GM12878 (cell line): ENCODE results near the gene MAPKAPK2. TPM values are rescaled to one million over a fixed set of nuclear protein-coding genes. Genes with fewer than 3 reads are reported as not detected.

Source experiments
- ATAC-seq: fragments of 200-7000 bp; cut with Tn5 transposase; 3 replicates; pipeline ENCODE4 v1.9.1; 2020; ENCODE audit warnings: mild to moderate bottlenecking, moderate library complexity
- BruUV-seq: library from RNA; stranded (reverse); fragments of 400-500 nt; replicated peaks from 2 replicates; lab custom pipeline; 2021; lab: Mats Ljungman, UMichigan
- CTCF ChIA-PET: fragments of 300-600 bp; sonication (Branson Sonifier 250); formaldehyde crosslinking; extraction: SDS; loops from one replicate; lab custom pipeline; 2021; ENCODE audit warnings: inconsistent platforms; lab: Yijun Ruan, JAX
- POLR2A ChIA-PET: fragments of 350-600 bp; formaldehyde crosslinking; extraction: SDS; loops from one replicate; lab custom pipeline; 2021; ENCODE audit warnings: inconsistent platforms; lab: Charles Lee
- RAD21 ChIA-PET: fragments of 300-600 bp; sonication (Branson Sonifier 250); formaldehyde crosslinking; loops from one replicate; lab custom pipeline; 2023; ENCODE audit warnings: antibody characterized with exemption; ENCODE audit not compliant: unreplicated experiment; lab: Charles Lee
- SMC1A ChIA-PET: fragments of 300-600 bp; sonication (Branson Sonifier 250); formaldehyde crosslinking; loops from one replicate; lab custom pipeline; 2023; ENCODE audit not compliant: unreplicated experiment, uncharacterized antibody; lab: Charles Lee
- DNase-seq: peaks from one replicate; pipeline ENCODE4 v3.0.0-alpha.2; 2011; ENCODE audit warnings: low read depth, low spot score
- FAIRE-seq: peaks from 3 replicates; lab custom pipeline; 2011; peaks lifted over from hg19 to GRCh38; lab: Jason Lieb, UNC
- H2AFZ ChIP-seq: 2 replicates; pipeline ENCODE4 v1.6.0; 2011; ENCODE audit warnings: low read depth, low read length, control low read depth; ENCODE audit not compliant: control insufficient read depth
- H3K27ac ChIP-seq: 2 replicates; pipeline ENCODE4 v1.5.1; 2011; ENCODE audit warnings: control low read depth; ENCODE audit not compliant: control insufficient read depth, insufficient read depth
- H3K27me3 ChIP-seq, 2 experiments: replicated peaks in 1 of 2; 2 replicates each; pipeline versions ENCODE4 v1.6.0 to v1.6.1; 2011; ENCODE audit warnings: low read length in 1 of 2; ENCODE audit not compliant: control insufficient read depth in 2 of 2, insufficient read depth in 2 of 2
- H3K36me3 ChIP-seq, 2 experiments: 2 replicates each; pipeline ENCODE4 v1.5.1; 2011; ENCODE audit warnings: low read length in 1 of 2; ENCODE audit not compliant: control insufficient read depth in 2 of 2, insufficient read depth in 2 of 2
- H3K4me1 ChIP-seq: 2 replicates; pipeline ENCODE4 v1.6.1; 2011; ENCODE audit warnings: mild to moderate bottlenecking, low read length, moderate library complexity, mixed read lengths; ENCODE audit not compliant: control insufficient read depth, insufficient read depth
- H3K4me2 ChIP-seq: 2 replicates; pipeline ENCODE4 v1.6.0; 2011; ENCODE audit warnings: control low read depth; ENCODE audit not compliant: control insufficient read depth, insufficient read depth
- H3K4me3 ChIP-seq: fragments of 200-600 bp; sonication (generic); 2 replicates; pipeline ENCODE4 v1.5.1; 2016
- H3K79me2 ChIP-seq: 2 replicates; pipeline ENCODE4 v1.6.0; 2011; ENCODE audit warnings: low read length; ENCODE audit not compliant: control insufficient read depth, insufficient read depth
- H3K9ac ChIP-seq: 2 replicates; pipeline ENCODE4 v1.8.0; 2011; ENCODE audit warnings: low read length, control low read depth, mixed read lengths; ENCODE audit not compliant: control insufficient read depth, insufficient read depth
- H3K9me3 ChIP-seq: replicated peaks from 3 replicates; pipeline ENCODE4 v1.5.1; 2011; ENCODE audit warnings: mild to moderate bottlenecking, low read length; ENCODE audit not compliant: control insufficient read depth, insufficient read depth
- H4K20me1 ChIP-seq: 2 replicates; pipeline ENCODE4 v1.6.0; 2011; ENCODE audit not compliant: control insufficient read depth, insufficient read depth
- BACH1 ChIP-seq: fragments of 450-650 bp; IDR thresholded peaks from 2 replicates; pipeline ENCODE4 v1.6.1; 2017; ENCODE audit warnings: mild to moderate bottlenecking, borderline replicate concordance
- BRCA1 ChIP-seq: IDR thresholded peaks from 2 replicates; pipeline ENCODE4 v1.6.1; 2011; ENCODE audit warnings: low read depth, low read length, improper control_type of control experiment
- CHD1 ChIP-seq: IDR thresholded peaks from 2 replicates; pipeline ENCODE4 v1.6.1; 2012; ENCODE audit warnings: low read depth, low read length, improper control_type of control experiment
- CHD4 ChIP-seq: fragments of 200-600 bp; sonication (generic); IDR thresholded peaks from 2 replicates; pipeline ENCODE4 v1.6.1; 2016; ENCODE audit warnings: mild to moderate bottlenecking
- EP300 ChIP-seq, 2 experiments: fragments of 150-350 bp in 1 of 2; IDR thresholded peaks; 2 replicates each; pipeline ENCODE4 v1.6.1; 2011 to 2012; ENCODE audit warnings: low read depth in 2 of 2, low read length in 2 of 2, borderline replicate concordance in 1 of 2, improper control_type of control experiment in 1 of 2, inconsistent platforms in 1 of 2; ENCODE audit not compliant: control insufficient read depth in 1 of 2
- GATAD2B ChIP-seq: fragments of 450-650 bp; conservative IDR thresholded peaks from 2 replicates; pipeline ENCODE4 v1.6.1; 2017; ENCODE audit warnings: low read depth, mild to moderate bottlenecking, moderate library complexity
- HCFC1 ChIP-seq: fragments of 150-350 bp; IDR thresholded peaks from 2 replicates; pipeline ENCODE4 v1.6.1; 2014; ENCODE audit warnings: low read length
- IKZF1 ChIP-seq: fragments of 450-650 bp; conservative IDR thresholded peaks from 2 replicates; pipeline ENCODE4 v1.6.1; 2017; ENCODE audit warnings: antibody characterized with exemption, mild to moderate bottlenecking
- PAX5 ChIP-seq: IDR thresholded peaks from 2 replicates; pipeline ENCODE4 v1.6.1; 2011; ENCODE audit warnings: low read depth, low read length, borderline replicate concordance
- RCOR1 ChIP-seq: conservative IDR thresholded peaks from 2 replicates; pipeline ENCODE4 v1.6.1; 2012; ENCODE audit warnings: low read depth, low read length, improper control_type of control experiment
- RFX5 ChIP-seq: IDR thresholded peaks from 2 replicates; pipeline ENCODE4 v1.6.1; 2011; ENCODE audit warnings: low read depth, low read length, improper control_type of control experiment
- TBL1XR1 ChIP-seq: IDR thresholded peaks from 2 replicates; pipeline ENCODE4 v1.6.1; 2012; ENCODE audit warnings: low read depth, low read length, improper control_type of control experiment
- YY1 ChIP-seq: IDR thresholded peaks from 2 replicates; pipeline ENCODE4 v1.6.1; 2011; ENCODE audit warnings: low read depth, mild to moderate bottlenecking, low read length
- WGBS: methylation state at CpG from one replicate; pipeline ENCODE4 v1.1.6; 2016; ENCODE audit warnings: low lambda C conversion rate; ENCODE audit not compliant: insufficient replicate concordance, insufficient coverage; ENCODE audit errors: missing lambda C conversion rate; 5-methylcytosine and 5-hydroxymethylcytosine counted together
- in situ Hi-C: fragments of 300-500 bp; cut with MboI; formaldehyde crosslinking; loops from 9 replicates; pipeline ENCODE4 v1.14.3; 2018; ENCODE audit warnings: mixed read lengths
- intact Hi-C: fragments of 100-400 bp; cut with micrococcal nuclease; formaldehyde crosslinking; loops from one replicate; pipeline ENCODE4 v1.14.2; 2022; ENCODE audit not compliant: unreplicated experiment
- polyA plus RNA-seq, 11 experiments: library from polyadenylated mRNA; depleted of rRNA in 4 of 11; unstranded in 6 of 11; stranded (reverse) in 5 of 11; fragments of >200 nt; fragmentation: Nextera tagmentation in 4 of 11; fragmentation: Illumina TruSeq in 1 of 11; extraction: Ambion mirVana in 4 of 11; extraction: Trizol in 1 of 11; gene quantifications; 1 replicate in 1 of 11; 2 replicates in 10 of 11; pipeline versions ENCODE4 v1.2.1 to v1.2.3, GENCODE V29; 2011 to 2016; ENCODE audit warnings: inconsistent platforms in 2 of 11, missing spikeins in 2 of 11, low read depth in 1 of 11
- total RNA-seq, 4 experiments: library from RNA; depleted of rRNA in 3 of 4; stranded (reverse); fragments of >200 nt in 3 of 4; fragmentation: Illumina TruSeq in 1 of 4; extraction: Trizol in 1 of 4; gene quantifications; 2 replicates each; pipeline versions ENCODE4 v1.2.1 to v1.2.3, GENCODE V29; 2013 to 2021
- TF ChIP-seq, protein P1 (sequence below): fragments of 450-650 bp; IDR thresholded peaks from 2 replicates; pipeline ENCODE4 v1.6.1; 2017; ENCODE audit warnings: antibody characterized with exemption, mild to moderate bottlenecking, moderate library complexity
- TF ChIP-seq, protein P2 (sequence below): fragments of 450-650 bp; IDR thresholded peaks from 2 replicates; pipeline ENCODE4 v1.6.1; 2017; ENCODE audit warnings: mild to moderate bottlenecking, moderate library complexity

Gene MAPKAPK2
- total and polyA plus RNA-seq, 10 of the 15 experiments (the other 5 are each of a cell fraction or from before 2014, with no cell fraction given), result 0.72 to 92.2 (median 49.3) TPM

DNA sequence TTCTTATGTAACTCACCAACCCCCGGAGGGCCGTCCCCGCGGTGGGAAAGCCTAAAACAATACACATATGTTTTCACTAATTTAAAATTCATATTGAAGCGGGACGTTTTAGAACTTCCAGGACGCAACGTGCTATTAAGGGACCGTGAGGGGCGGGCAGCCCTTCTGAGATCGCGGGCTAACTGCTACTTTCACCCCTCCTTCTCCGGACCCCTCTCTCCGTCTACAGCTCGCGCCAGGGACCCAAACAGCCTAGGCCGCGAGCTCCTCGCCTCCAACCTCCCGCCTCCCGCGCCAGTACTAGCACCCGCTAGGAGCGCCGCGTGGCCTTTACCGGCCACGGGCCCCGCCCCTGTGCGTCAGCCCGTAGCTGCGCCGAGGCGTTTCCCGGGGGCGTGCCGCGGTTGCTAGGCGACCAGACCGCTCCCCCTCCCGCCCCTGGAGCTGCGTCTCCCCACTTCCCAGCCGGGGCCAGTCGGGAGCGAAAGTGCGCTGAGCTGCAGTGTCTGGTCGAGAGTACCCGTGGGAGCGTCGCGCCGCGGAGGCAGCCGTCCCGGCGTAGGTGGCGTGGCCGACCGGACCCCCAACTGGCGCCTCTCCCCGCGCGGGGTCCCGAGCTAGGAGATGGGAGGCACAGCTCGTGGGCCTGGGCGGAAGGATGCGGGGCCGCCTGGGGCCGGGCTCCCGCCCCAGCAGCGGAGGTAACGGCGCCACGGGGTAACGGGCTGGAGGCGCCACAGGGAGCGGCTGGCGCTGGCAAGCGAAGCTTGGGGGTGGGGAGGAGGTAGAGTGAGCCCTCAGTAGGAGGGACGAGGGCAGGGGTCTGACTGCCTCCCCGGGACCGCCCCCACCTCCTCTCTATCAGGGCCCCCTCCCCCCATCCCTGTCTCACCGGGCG lies 49.4 kb upstream of the MAPKAPK2 start, which contains the start of gene DYRK3:
TSS of gene DYRK3 (plus strand) at position 457 of the 898 bp plus-strand sequence. CDS start at position 625, 168 bp downstream.
- SMC1A ChIA-PET, result interaction anchor here (0.6 to 10.6 kb wide), 40 partner anchors 9 to 441 kb away, joined by 3 to 301 read pairs (median 4); partner anchors contain the start of genes EIF2D, FCMR and IL19
- Histone ChIP-seq H2AFZ (peak within 1 kb of the TSS; percentile 92), H4K20me1 (no peaks in the 10 kb centered on the region), H3K9ac (peak within 1 kb of the TSS; percentile 76), H3K79me2 (peaks cover 18% of the 10 kb centered on the region), H3K27ac (peak within 1 kb of the TSS; percentile 62), H3K4me3 (peak within 1 kb of the TSS; percentile 94), H3K36me3 (no peaks in the 10 kb centered on the region), H3K4me1 (peaks cover 26% of the 10 kb centered on the region), H3K27me3 (no peaks in the 10 kb centered on the region), H3K9me3 (no peaks in the 10 kb centered on the region), H3K4me2 (peak within 1 kb of the TSS; percentile 99)
- CTCF ChIA-PET, result interaction anchor here (0.7 to 19.1 kb wide), 38 partner anchors 8 to 347 kb away, joined by 3 to 1150 read pairs (median 5); partner anchors contain the start of genes EIF2D, FCMR and IKBKE
- ATAC-seq (peak; percentile 92), DNase-seq (peak; percentile 71), FAIRE-seq (peak; percentile 38)
- no TSS peak for BruUV-seq
- POLR2A ChIA-PET, result interaction anchor here (0.7 to 7.5 kb wide), 19 partner anchors 13 to 284 kb away, joined by 3 to 92 read pairs (median 5); partner anchors contain the start of genes EIF2D, IKBKE and RASSF5
- in situ Hi-C loops (no loop called here), intact Hi-C loops (loop anchor here (2.0 to 10.0 kb wide), 4 partner anchors 23 to 277 kb away; partner anchors contain the start of gene EIF2D)
- under 1% methylated on average over 77 of the region's 84 CpGs for WGBS
- RAD21 ChIA-PET, result interaction anchor here (0.7 to 8.7 kb wide), 33 partner anchors 12 to 347 kb away, joined by 3 to 207 read pairs (median 5); partner anchors contain the start of genes EIF2D, FCMR, IKBKE and IL19
- TF ChIP-seq GATAD2B (peak; percentile 98), EP300 (IDR thresholded peaks at IDR 0.05; ENCODE audit: borderline replicate concordance in 1 of 2, control insufficient read depth in 1 of 2, low read depth in 2 of 2, low read length in 2 of 2) (0 out of 4 replicates have a peak, but pooled peaks of 1 of the 2 experiments have one; percentile 17), BACH1 (peak; percentile 73), PAX5 (peak; percentile 74; the same call in 1 of the 2 replicates), CHD4 (no peak), TBL1XR1 (0 out of 2 replicates have a peak, but pooled peaks have one; percentile 6), IKZF1 (peak; percentile 97), YY1 (no peak), RCOR1 (0 out of 2 replicates have a peak, but pooled peaks have one; percentile 72), BRCA1 (no peak), HCFC1 (peak; percentile 26; the same call in 1 of the 2 replicates), CHD1 (no peak), RFX5 (peak; percentile 6; the same call in 1 of the 2 replicates)
- TF ChIP-seq, protein P1, sequence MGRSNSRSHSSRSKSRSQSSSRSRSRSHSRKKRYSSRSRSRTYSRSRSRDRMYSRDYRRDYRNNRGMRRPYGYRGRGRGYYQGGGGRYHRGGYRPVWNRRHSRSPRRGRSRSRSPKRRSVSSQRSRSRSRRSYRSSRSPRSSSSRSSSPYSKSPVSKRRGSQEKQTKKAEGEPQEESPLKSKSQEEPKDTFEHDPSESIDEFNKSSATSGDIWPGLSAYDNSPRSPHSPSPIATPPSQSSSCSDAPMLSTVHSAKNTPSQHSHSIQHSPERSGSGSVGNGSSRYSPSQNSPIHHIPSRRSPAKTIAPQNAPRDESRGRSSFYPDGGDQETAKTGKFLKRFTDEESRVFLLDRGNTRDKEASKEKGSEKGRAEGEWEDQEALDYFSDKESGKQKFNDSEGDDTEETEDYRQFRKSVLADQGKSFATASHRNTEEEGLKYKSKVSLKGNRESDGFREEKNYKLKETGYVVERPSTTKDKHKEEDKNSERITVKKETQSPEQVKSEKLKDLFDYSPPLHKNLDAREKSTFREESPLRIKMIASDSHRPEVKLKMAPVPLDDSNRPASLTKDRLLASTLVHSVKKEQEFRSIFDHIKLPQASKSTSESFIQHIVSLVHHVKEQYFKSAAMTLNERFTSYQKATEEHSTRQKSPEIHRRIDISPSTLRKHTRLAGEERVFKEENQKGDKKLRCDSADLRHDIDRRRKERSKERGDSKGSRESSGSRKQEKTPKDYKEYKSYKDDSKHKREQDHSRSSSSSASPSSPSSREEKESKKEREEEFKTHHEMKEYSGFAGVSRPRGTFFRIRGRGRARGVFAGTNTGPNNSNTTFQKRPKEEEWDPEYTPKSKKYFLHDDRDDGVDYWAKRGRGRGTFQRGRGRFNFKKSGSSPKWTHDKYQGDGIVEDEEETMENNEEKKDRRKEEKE, result no peak
- TF ChIP-seq, protein P2, sequence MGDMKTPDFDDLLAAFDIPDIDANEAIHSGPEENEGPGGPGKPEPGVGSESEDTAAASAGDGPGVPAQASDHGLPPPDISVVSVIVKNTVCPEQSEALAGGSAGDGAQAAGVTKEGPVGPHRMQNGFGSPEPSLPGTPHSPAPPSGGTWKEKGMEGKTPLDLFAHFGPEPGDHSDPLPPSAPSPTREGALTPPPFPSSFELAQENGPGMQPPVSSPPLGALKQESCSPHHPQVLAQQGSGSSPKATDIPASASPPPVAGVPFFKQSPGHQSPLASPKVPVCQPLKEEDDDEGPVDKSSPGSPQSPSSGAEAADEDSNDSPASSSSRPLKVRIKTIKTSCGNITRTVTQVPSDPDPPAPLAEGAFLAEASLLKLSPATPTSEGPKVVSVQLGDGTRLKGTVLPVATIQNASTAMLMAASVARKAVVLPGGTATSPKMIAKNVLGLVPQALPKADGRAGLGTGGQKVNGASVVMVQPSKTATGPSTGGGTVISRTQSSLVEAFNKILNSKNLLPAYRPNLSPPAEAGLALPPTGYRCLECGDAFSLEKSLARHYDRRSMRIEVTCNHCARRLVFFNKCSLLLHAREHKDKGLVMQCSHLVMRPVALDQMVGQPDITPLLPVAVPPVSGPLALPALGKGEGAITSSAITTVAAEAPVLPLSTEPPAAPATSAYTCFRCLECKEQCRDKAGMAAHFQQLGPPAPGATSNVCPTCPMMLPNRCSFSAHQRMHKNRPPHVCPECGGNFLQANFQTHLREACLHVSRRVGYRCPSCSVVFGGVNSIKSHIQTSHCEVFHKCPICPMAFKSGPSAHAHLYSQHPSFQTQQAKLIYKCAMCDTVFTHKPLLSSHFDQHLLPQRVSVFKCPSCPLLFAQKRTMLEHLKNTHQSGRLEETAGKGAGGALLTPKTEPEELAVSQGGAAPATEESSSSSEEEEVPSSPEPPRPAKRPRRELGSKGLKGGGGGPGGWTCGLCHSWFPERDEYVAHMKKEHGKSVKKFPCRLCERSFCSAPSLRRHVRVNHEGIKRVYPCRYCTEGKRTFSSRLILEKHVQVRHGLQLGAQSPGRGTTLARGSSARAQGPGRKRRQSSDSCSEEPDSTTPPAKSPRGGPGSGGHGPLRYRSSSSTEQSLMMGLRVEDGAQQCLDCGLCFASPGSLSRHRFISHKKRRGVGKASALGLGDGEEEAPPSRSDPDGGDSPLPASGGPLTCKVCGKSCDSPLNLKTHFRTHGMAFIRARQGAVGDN, result peak; percentile 89
